Gastrocnemius medialis (tissue), 4 donors: ENCODE results near the gene COQ9.

Experiments used
- POLR2A ChIP-seq, 2 donors: fragments of 450-650 bp; IDR thresholded peaks; one replicate each; pipeline ENCODE4 v1.6.1; 2017; ENCODE audit warnings: antibody characterized with exemption in 2 of 2, mild to moderate bottlenecking in 2 of 2, moderate library complexity in 2 of 2
- TF ChIP-seq, protein P1 (sequence below), 5 experiments: fragments of 450-650 bp in 3 of 5; fragments of 200-600 bp in 2 of 5; sonication (generic) in 2 of 5; IDR thresholded peaks in 4 of 5; conservative IDR thresholded peaks in 1 of 5; 1 replicate in 4 of 5; 2 replicates in 1 of 5; pipeline ENCODE4 v1.5.1; 2016 to 2019; ENCODE audit warnings: antibody characterized with exemption in 5 of 5, mild to moderate bottlenecking in 3 of 5, moderate library complexity in 3 of 5

GRCh38 chr16:57471209-57471608 is 23.9 kb downstream of the COQ9 start:
- no peak for TF ChIP-seq POLR2A (IDR thresholded peaks at IDR 0.05)
- TF ChIP-seq, protein P1, sequence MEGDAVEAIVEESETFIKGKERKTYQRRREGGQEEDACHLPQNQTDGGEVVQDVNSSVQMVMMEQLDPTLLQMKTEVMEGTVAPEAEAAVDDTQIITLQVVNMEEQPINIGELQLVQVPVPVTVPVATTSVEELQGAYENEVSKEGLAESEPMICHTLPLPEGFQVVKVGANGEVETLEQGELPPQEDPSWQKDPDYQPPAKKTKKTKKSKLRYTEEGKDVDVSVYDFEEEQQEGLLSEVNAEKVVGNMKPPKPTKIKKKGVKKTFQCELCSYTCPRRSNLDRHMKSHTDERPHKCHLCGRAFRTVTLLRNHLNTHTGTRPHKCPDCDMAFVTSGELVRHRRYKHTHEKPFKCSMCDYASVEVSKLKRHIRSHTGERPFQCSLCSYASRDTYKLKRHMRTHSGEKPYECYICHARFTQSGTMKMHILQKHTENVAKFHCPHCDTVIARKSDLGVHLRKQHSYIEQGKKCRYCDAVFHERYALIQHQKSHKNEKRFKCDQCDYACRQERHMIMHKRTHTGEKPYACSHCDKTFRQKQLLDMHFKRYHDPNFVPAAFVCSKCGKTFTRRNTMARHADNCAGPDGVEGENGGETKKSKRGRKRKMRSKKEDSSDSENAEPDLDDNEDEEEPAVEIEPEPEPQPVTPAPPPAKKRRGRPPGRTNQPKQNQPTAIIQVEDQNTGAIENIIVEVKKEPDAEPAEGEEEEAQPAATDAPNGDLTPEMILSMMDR (IDR thresholded peaks at IDR 0.05 in 4 of 5, conservative IDR thresholded peaks at IDR 0.05 in 1 of 5) = no peak
